Measurements from ENCODE around the gene SLC25A4. TPM values are rescaled to one million over a fixed set of nuclear protein-coding genes. Genes with fewer than 3 reads are reported as not detected.
"Not testable (repeated sequence)": the region's sequence is repeated elsewhere in the genome, so short reads cannot be mapped to it uniquely, and the experiment has no call there.

SLC25A4 gene
- total and polyA plus RNA-seq, 10 of the 15 experiments (the other 5 are each of a cell fraction or from before 2014, with no cell fraction given) = 12.6 to 161 (median 38.2) TPM

DNA sequence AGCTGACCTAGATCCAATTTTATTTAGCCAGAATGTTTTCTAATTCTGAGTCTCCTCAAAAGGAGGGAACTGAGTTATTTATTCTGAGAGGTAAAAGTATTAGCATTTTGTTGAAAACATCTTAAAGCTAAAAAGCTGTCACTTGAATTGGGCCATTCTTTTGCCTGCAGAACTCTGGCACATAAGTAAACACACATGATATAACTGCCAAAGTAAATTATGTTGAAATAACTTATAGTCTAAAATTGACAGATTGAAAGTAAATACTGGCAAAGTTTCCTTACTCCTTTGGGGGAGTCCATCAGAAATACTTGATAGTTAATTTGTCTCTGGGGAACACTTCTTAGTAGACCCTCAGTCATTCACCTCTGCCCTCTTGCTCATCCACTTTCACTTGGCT is 38.3 kb upstream of the SLC25A4 start (continued):
- TF ChIP-seq KDM1A (IDR thresholded peaks at IDR 0.05; ENCODE audit: borderline replicate concordance) (no peak), KLF5 (IDR thresholded peaks at IDR 0.05; ENCODE audit: partially characterized antibody) (no peak), EED (IDR thresholded peaks at IDR 0.05; ENCODE audit: low read depth) (no peak), MYB (IDR thresholded peaks at IDR 0.05; ENCODE audit: borderline replicate concordance, low read depth, low read length) (no peak), ASH2L (IDR thresholded peaks at IDR 0.05; ENCODE audit: borderline replicate concordance, low read depth) (no peak), ZNF217 (IDR thresholded peaks at IDR 0.05) (no peak), CHD4 (IDR thresholded peaks at IDR 0.05) (no peak), SP1 (IDR thresholded peaks at IDR 0.05; ENCODE audit: low read depth, low read length) (no peak), TAF1 (IDR thresholded peaks at IDR 0.05; ENCODE audit: borderline replicate concordance, low read depth, low read length) (no peak)

DNA sequence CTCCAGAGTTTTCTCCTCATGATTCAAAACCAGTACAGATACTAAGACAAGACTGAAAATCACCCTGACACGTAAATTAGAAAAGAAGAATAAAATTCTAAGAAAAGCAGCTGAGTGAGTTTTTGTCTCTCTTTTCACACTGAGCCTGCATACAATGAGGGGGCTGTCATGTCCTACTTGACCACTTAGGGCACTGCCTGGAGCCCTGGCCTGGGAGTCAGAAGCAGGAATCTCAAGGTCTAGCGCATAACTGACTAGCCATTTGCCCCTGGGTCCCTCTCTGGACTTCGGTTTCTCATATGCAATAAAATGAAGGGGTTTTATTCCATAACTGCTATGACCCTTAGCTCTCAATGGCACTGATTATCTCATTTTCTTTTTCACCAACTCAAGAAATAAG is 36.7 kb upstream of the SLC25A4 start:
- Histone ChIP-seq H3K9me3 (replicated peaks; ENCODE audit: control insufficient read depth, insufficient read depth, low read length) (no peaks in the 10 kb centered on the region), H3K4me1 (ENCODE audit: control insufficient read depth, insufficient read depth, low read length) (peaks cover 3% of the 10 kb centered on the region; the same call in 1 of the 2 replicates), H2AFZ (ENCODE audit: control insufficient read depth, low read depth, low read length) (no peak overlapping the region), H4K20me1 (ENCODE audit: control insufficient read depth, insufficient read depth) (no peaks in the 10 kb centered on the region), H3K79me2 (ENCODE audit: control insufficient read depth, insufficient read depth, low read length) (no peaks in the 10 kb centered on the region), H3K36me3 (ENCODE audit: control insufficient read depth in 2 of 2, insufficient read depth in 2 of 2, low read length in 1 of 2) (no peaks in the 10 kb centered on the region), H3K27ac (ENCODE audit: control insufficient read depth, insufficient read depth) (no peak overlapping the region), H3K9ac (ENCODE audit: control insufficient read depth, insufficient read depth, low read length) (no peak overlapping the region), H3K27me3 (replicated peaks in 1 of 2; ENCODE audit: control insufficient read depth in 2 of 2, insufficient read depth in 2 of 2, low read length in 1 of 2) (peaks cover 0 to 5% of the 10 kb centered on the region in 2 experiments; a peak in 3 of 4 replicates), H3K4me2 (ENCODE audit: control insufficient read depth, insufficient read depth) (no peak overlapping the region), H3K4me3 (no peak overlapping the region)
- ChIA-PET POLR2A (no interaction called here), SMC1A (ENCODE audit: uncharacterized antibody, unreplicated experiment) (interaction anchor here (1.1 to 1.8 kb wide), 2 partner anchors 10 to 11 kb away, joined by 7 to 9 read pairs; no protein-coding TSS in a partner anchor), CTCF (interaction anchor here (0.8 to 1.6 kb wide), 5 partner anchors 8 to 492 kb away, joined by 3 to 7 read pairs (median 4); no protein-coding TSS in a partner anchor), RAD21 (ENCODE audit: unreplicated experiment) (interaction anchor here (1.2 to 1.8 kb wide), 3 partner anchors 9 to 67 kb away, joined by 3 to 6 read pairs (median 3); no protein-coding TSS in a partner anchor)
- BruUV-seq (replicated peaks) = no TSS peak
- TF ChIP-seq, protein P1, sequence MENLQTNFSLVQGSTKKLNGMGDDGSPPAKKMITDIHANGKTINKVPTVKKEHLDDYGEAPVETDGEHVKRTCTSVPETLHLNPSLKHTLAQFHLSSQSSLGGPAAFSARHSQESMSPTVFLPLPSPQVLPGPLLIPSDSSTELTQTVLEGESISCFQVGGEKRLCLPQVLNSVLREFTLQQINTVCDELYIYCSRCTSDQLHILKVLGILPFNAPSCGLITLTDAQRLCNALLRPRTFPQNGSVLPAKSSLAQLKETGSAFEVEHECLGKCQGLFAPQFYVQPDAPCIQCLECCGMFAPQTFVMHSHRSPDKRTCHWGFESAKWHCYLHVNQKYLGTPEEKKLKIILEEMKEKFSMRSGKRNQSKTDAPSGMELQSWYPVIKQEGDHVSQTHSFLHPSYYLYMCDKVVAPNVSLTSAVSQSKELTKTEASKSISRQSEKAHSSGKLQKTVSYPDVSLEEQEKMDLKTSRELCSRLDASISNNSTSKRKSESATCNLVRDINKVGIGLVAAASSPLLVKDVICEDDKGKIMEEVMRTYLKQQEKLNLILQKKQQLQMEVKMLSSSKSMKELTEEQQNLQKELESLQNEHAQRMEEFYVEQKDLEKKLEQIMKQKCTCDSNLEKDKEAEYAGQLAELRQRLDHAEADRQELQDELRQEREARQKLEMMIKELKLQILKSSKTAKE (IDR thresholded peaks at IDR 0.05; ENCODE audit: low read depth, poor library complexity, severe bottlenecking) = no peak
- DNase-seq (ENCODE audit: low read depth, low spot score) (no peak), FAIRE-seq (no peak), ATAC-seq (no peak)
- intact Hi-C loops (cut with micrococcal nuclease; ENCODE audit: unreplicated experiment) (no loop called here), in situ Hi-C loops (cut with MboI) (no loop called here)
- 29% methylated on average over 3 of the region's 3 CpGs for WGBS (ENCODE audit: insufficient coverage, insufficient replicate concordance, low lambda C conversion rate, missing lambda C conversion rate)

DNA sequence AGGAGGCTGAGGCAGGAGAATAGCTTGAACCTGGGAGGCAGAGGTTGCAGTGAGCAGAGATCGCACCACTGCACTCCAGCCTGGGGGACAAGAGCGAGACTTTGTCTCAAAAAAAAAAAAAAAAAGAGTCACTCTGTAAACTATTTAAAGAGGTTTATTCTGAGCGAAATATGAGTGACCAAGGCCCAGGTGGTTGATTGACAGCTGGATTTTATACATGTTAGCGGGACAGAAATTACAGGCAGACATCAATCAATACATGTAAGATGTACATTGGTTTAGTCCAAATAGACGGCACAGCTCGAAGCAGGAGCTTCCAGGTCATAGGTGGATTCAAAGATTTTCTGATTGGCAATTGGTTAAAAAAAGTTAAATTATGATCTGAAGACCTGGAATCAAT is 35.5 kb upstream of the SLC25A4 start:
- intact Hi-C loops (cut with micrococcal nuclease; ENCODE audit: unreplicated experiment) = not testable (repeated sequence)
- SMC1A ChIA-PET (ENCODE audit: uncharacterized antibody, unreplicated experiment) = interaction anchor here (1.0 to 1.4 kb wide), 2 partner anchors 12 to 83 kb away, joined by 3 to 5 read pairs; no protein-coding TSS in a partner anchor

More for the DNA sequence above, 35.5 kb upstream of the SLC25A4 start:
- H3K4me2 ChIP-seq (ENCODE audit: control insufficient read depth, insufficient read depth); H3K9me3 ChIP-seq (replicated peaks; ENCODE audit: control insufficient read depth, insufficient read depth, low read length); H2AFZ ChIP-seq (ENCODE audit: control insufficient read depth, low read depth, low read length); H3K36me3 ChIP-seq (ENCODE audit: control insufficient read depth in 2 of 2, insufficient read depth in 2 of 2, low read length in 1 of 2); H3K4me1 ChIP-seq (ENCODE audit: control insufficient read depth, insufficient read depth, low read length); DNase-seq (ENCODE audit: low read depth, low spot score); H3K27ac ChIP-seq (ENCODE audit: control insufficient read depth, insufficient read depth); H3K79me2 ChIP-seq (ENCODE audit: control insufficient read depth, insufficient read depth, low read length); BruUV-seq (replicated peaks); H3K9ac ChIP-seq (ENCODE audit: control insufficient read depth, insufficient read depth, low read length); H3K4me3 ChIP-seq; ATAC-seq; POLR2A ChIA-PET; H3K27me3 ChIP-seq (replicated peaks in 1 of 2; ENCODE audit: control insufficient read depth in 2 of 2, insufficient read depth in 2 of 2, low read length in 1 of 2); H4K20me1 ChIP-seq (ENCODE audit: control insufficient read depth, insufficient read depth); FAIRE-seq; in situ Hi-C loops (cut with MboI): not testable (repeated sequence)
- ChIA-PET CTCF (interaction anchor here (0.9 to 1.3 kb wide), 4 partner anchors 9 to 102 kb away, joined by 3 to 7 read pairs (median 5); no protein-coding TSS in a partner anchor), RAD21 (ENCODE audit: unreplicated experiment) (interaction anchor here (1.4 to 1.8 kb wide), 2 partner anchors 10 to 68 kb away, joined by 3 to 6 read pairs; no protein-coding TSS in a partner anchor)
- WGBS (ENCODE audit: insufficient coverage, insufficient replicate concordance, low lambda C conversion rate, missing lambda C conversion rate) = 63% methylated on average over 6 of the region's 6 CpGs
